ENCODE data around the gene MEMO1. TPM values are rescaled to one million over a fixed set of nuclear protein-coding genes. Genes with fewer than 3 reads are reported as not detected.
"Not testable (repeated sequence)": the region's sequence is repeated elsewhere in the genome, so short reads cannot be mapped to it uniquely, and the experiment has no call there.

MEMO1 gene
- total RNA-seq, 1 experiment from 2014 or later, result 54.6 TPM

GRCh38 chr2:31965094-31965493, 45.7 kb downstream of the MEMO1 start:
- H3K27me3 Mint-ChIP-seq (ENCODE audit: insufficient read depth, unreplicated experiment), result no peaks in the 10 kb centered on the region
- peaks cover 6% of the 10 kb centered on the region for H3K36me3 Mint-ChIP-seq (ENCODE audit: insufficient read depth, unreplicated experiment)
- peaks cover 12% of the 10 kb centered on the region for H3K4me1 Mint-ChIP-seq (ENCODE audit: insufficient read depth, unreplicated experiment)
- no peak for DNase-seq (ENCODE audit: unreplicated experiment)
- no peaks in the 10 kb centered on the region for H3K9me3 Mint-ChIP-seq (ENCODE audit: unreplicated experiment)
- no peak overlapping the region for H3K4me3 Mint-ChIP-seq (ENCODE audit: unreplicated experiment)
- no peak for TF ChIP-seq CTCF (IDR thresholded peaks at IDR 0.05; ENCODE audit: unreplicated experiment)
- BruUV-seq (replicated peaks), result no TSS peak
- ChIA-PET CTCF (no interaction called here), POLR2A (interaction anchor here (0.6 kb wide), 1 partner anchor 70 kb away, joined by 4 read pairs; no protein-coding TSS in a partner anchor)
- intact Hi-C loops (cut with micrococcal nuclease), result no loop called here
- no peak overlapping the region for H3K27ac Mint-ChIP-seq (ENCODE audit: low read depth, unreplicated experiment)

GRCh38 chr2:31962757-31963361, 47.9 kb downstream of the MEMO1 start:
- no TSS peak for BruUV-seq (replicated peaks)
- Mint-ChIP-seq H3K4me3 (ENCODE audit: unreplicated experiment) (no peak overlapping the region), H3K9me3 (ENCODE audit: unreplicated experiment) (no peaks in the 10 kb centered on the region), H3K27ac (ENCODE audit: low read depth, unreplicated experiment) (no peak overlapping the region), H3K27me3 (ENCODE audit: insufficient read depth, unreplicated experiment) (no peaks in the 10 kb centered on the region), H3K4me1 (ENCODE audit: insufficient read depth, unreplicated experiment) (peaks cover 28% of the 10 kb centered on the region), H3K36me3 (ENCODE audit: insufficient read depth, unreplicated experiment) (peaks cover 4% of the 10 kb centered on the region)
- intact Hi-C loops (cut with micrococcal nuclease), result no loop called here
- DNase-seq (ENCODE audit: unreplicated experiment), result no peak
- ChIA-PET POLR2A (interaction anchor here (0.6 kb wide), 1 partner anchor 20 kb away, joined by 3 read pairs; no protein-coding TSS in a partner anchor), CTCF (no interaction called here)
- TF ChIP-seq CTCF (IDR thresholded peaks at IDR 0.05; ENCODE audit: unreplicated experiment), result no peak

DNA sequence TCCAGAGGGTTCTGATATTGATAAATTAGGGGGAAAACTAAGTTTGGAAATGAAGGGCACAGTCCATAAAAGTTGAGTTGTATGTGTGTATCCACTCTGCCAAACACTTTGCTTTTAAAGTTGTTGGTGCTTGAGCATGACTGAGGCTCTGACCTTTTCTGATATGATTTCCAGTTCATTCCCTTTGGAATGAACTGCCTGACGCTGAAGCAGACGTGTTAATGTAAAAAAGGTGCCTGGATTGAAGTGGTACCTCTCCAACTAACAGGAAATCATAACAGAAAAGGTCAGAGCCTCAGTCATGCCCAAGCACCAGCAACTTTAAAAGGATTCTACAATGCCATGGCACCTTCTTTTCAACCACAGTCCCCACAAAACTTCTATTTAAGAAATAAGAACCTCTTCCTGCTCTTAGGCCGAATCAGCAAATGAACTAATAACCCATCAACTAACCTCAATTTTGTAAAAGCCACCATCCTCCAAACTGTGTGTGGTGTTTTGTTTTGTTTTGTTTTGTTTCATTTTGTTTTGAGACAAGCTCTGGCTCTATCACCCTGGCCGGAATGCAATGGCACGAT, 52.6 kb downstream of the MEMO1 start:
- no peak for TF ChIP-seq CTCF (IDR thresholded peaks at IDR 0.05; ENCODE audit: unreplicated experiment)
- ChIA-PET CTCF (interaction anchor here (0.9 kb wide), 1 partner anchor 56 kb away, joined by 3 read pairs; no protein-coding TSS in a partner anchor), POLR2A (interaction anchor here (0.5 to 1.2 kb wide), 4 partner anchors 13 to 49 kb away, joined by 3 read pairs; no protein-coding TSS in a partner anchor)
- Mint-ChIP-seq H3K27ac (ENCODE audit: low read depth, unreplicated experiment) (peak overlapping the region; percentile 36), H3K4me1 (ENCODE audit: insufficient read depth, unreplicated experiment) (peaks cover 25% of the 10 kb centered on the region), H3K9me3 (ENCODE audit: unreplicated experiment) (no peaks in the 10 kb centered on the region), H3K36me3 (ENCODE audit: insufficient read depth, unreplicated experiment) (peaks cover 20% of the 10 kb centered on the region), H3K27me3 (ENCODE audit: insufficient read depth, unreplicated experiment) (no peaks in the 10 kb centered on the region), H3K4me3 (ENCODE audit: unreplicated experiment) (no peak overlapping the region)
- no peak for DNase-seq (ENCODE audit: unreplicated experiment)
- intact Hi-C loops (cut with micrococcal nuclease), result no loop called here
- no TSS peak for BruUV-seq (replicated peaks)

DNA sequence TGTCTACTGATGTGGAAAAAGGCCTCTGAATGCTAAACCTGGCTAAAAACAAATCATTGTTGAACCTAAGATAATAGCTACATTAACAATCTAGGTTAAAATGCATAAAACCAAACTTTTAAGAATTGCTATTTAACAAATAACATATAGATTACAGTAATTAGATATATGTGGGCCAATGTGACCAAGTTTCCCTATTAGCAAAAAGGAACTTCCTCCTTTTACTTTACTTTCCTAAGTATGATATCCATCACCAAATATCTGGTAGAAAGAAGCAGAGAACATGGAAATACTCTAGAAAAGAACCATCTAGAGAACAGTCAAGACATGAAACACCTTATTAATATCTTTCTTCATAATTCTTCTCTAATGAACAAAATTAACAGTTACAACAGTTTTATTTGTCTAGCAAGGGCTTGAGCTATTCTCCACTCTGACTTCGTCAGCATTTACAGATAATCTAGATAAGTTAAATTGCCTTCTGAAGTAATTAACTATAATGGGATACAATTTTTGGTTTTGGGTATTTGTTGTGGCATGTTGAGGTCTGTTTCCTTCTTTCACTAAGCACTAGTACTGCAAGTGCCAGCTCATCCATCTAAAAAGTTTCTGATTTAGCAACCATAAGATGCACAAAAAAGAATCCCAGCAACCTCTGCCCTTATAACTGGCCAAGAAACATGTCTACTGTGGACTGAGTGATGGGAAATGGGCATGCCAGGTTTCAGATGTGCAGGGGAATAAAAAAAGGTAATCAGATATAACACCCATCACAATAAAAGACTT, 53.3 kb downstream of the MEMO1 start:
- intact Hi-C loops (cut with micrococcal nuclease), result no loop called here
- BruUV-seq (replicated peaks), result no TSS peak
- Mint-ChIP-seq H3K27ac (ENCODE audit: low read depth, unreplicated experiment) (peak overlapping the region; percentile 36), H3K27me3 (ENCODE audit: insufficient read depth, unreplicated experiment) (no peaks in the 10 kb centered on the region), H3K4me1 (ENCODE audit: insufficient read depth, unreplicated experiment) (peaks cover 19% of the 10 kb centered on the region), H3K36me3 (ENCODE audit: insufficient read depth, unreplicated experiment) (peaks cover 20% of the 10 kb centered on the region), H3K4me3 (ENCODE audit: unreplicated experiment) (no peak overlapping the region), H3K9me3 (ENCODE audit: unreplicated experiment) (no peaks in the 10 kb centered on the region)
- ChIA-PET POLR2A (interaction anchor here (0.6 to 1.2 kb wide), 3 partner anchors 15 to 50 kb away, joined by 3 read pairs; no protein-coding TSS in a partner anchor), CTCF (interaction anchor here (0.6 to 0.9 kb wide), 2 partner anchors 56 to 1835 kb away, joined by 3 read pairs; no protein-coding TSS in a partner anchor)
- no peak for DNase-seq (ENCODE audit: unreplicated experiment)
- TF ChIP-seq CTCF (IDR thresholded peaks at IDR 0.05; ENCODE audit: unreplicated experiment), result no peak

DNA sequence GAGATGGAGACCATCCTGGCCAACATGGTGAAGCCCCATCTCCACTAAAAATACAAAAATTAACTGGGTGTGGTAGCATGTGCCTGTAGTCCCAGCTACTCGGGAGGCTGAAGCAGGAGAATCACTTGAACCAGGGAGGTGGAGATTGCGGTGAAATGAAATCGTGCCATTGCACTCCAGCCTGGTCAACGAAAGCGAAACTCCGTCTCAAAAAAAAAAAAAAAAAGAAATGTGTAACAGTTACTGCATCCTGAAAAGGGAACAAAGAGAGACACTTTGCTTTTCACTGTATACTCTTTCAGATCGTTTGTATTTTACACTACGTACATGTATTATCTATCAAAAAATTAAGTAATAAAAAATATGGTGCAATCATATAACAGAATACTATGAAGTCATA, 53.9 kb downstream of the MEMO1 start:
- H3K9me3 Mint-ChIP-seq (ENCODE audit: unreplicated experiment); H3K4me3 Mint-ChIP-seq (ENCODE audit: unreplicated experiment); H3K27ac Mint-ChIP-seq (ENCODE audit: low read depth, unreplicated experiment); intact Hi-C loops (cut with micrococcal nuclease); DNase-seq (ENCODE audit: unreplicated experiment); BruUV-seq (replicated peaks); H3K27me3 Mint-ChIP-seq (ENCODE audit: insufficient read depth, unreplicated experiment): not testable (repeated sequence)
- ChIA-PET CTCF (interaction anchor here (0.6 kb wide), 1 partner anchor 1834 kb away, joined by 3 read pairs; no protein-coding TSS in a partner anchor), POLR2A (interaction anchor here (0.6 to 1.2 kb wide), 2 partner anchors 16 to 23 kb away, joined by 3 read pairs; no protein-coding TSS in a partner anchor)
- Mint-ChIP-seq H3K4me1 (ENCODE audit: insufficient read depth, unreplicated experiment) (peaks cover 19% of the 10 kb centered on the region), H3K36me3 (ENCODE audit: insufficient read depth, unreplicated experiment) (peaks cover 20% of the 10 kb centered on the region)

Measured in MCF 10A (cell line).